Measurements from ENCODE around the gene VAV1. TPM values are rescaled to one million over a fixed set of nuclear protein-coding genes. Genes with fewer than 3 reads are reported as not detected.
"Not testable (repeated sequence)": the region's sequence is repeated elsewhere in the genome, so short reads cannot be mapped to it uniquely, and the experiment has no call there.

The VAV1 gene
- total RNA-seq, 1 donor from 2014 or later, result 0.82 TPM

DNA sequence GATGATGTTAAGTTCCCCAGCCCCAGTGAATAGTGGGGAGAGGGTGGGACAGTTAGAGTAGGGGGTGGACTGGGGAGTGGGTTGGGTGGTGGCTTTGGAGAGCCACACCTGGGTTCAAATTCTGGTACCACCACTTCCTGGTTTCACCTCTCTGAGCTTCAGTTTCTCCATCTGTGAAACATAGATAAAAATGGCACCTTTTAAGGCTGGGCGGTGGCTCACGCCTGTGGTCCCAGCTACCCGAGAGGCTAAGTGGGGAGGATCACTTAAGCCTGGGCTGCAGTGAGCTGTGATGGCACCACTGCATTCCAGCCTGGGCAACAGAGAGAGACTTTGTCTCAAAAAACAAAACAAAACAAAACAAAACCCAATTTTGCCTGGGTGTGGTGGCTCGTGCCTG is 5.9 kb downstream of the VAV1 start:
- FAIRE-seq, result no peak
- no peak for DNase-seq (ENCODE audit: low spot score in 2 of 2)

DNA sequence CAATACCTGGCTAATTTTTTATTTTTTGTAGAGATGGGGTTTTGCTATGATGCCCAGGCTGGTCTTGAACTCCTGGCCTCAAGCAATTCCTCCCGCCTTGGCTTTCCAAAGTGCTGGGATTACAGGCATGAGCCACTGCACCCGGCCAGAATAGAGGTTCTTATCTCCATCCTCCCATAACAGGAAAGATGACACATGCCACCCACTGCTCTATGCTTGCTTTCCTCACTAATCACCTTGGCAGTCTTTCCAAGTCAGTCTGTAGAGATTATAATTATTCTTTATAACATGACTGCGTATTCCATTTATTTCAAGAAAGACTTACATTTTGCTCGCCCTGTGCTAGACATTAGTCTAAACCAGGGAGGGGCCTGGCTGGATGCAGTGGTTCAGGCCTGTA is 6.7 kb downstream of the VAV1 start:
- no peak for DNase-seq (ENCODE audit: low spot score in 2 of 2)
- no peak for FAIRE-seq

DNA sequence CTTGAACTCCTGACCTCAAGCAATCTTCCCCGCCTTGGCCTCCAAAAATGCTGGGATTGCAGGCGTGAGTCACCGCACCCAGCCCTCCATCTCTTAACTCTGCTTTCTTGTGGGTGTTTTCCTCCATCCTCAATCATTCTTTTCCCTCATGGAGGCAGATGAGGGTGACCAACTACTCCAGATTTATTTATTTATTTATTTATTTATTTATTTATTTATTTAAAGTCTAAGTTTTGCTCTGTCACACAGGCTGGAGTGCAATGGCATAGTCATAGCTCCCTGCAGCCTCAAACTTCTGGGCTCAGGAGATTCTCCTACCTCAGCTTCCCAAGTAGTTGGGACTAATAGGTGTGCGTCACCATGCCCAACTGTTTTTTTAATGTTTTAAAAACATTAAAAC is 14.9 kb downstream of the VAV1 start:
- no peak for DNase-seq (ENCODE audit: low spot score in 2 of 2)
- no peak for FAIRE-seq

DNA sequence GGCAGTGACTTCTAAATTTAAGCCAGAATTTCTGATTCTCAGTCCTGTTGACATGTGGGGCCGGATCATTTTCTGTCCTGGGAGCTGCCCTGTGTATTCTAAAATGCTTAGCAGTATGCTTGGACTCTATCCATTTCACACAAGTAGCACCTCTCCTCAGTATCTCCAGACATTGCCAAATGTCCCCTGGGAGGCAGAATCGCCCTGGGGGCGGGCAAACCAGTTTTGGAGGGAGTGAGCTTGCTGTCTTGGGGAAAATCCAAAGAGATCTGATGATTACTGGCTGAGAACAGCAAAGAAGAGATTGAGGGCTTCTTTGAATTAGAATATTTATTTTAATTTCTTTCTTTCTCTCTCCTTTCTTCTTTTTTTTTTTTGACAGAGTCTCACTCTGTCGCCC is 16.4 kb downstream of the VAV1 start:
- DNase-seq (ENCODE audit: low spot score in 2 of 2), result no peak
- FAIRE-seq, result no peak

DNA sequence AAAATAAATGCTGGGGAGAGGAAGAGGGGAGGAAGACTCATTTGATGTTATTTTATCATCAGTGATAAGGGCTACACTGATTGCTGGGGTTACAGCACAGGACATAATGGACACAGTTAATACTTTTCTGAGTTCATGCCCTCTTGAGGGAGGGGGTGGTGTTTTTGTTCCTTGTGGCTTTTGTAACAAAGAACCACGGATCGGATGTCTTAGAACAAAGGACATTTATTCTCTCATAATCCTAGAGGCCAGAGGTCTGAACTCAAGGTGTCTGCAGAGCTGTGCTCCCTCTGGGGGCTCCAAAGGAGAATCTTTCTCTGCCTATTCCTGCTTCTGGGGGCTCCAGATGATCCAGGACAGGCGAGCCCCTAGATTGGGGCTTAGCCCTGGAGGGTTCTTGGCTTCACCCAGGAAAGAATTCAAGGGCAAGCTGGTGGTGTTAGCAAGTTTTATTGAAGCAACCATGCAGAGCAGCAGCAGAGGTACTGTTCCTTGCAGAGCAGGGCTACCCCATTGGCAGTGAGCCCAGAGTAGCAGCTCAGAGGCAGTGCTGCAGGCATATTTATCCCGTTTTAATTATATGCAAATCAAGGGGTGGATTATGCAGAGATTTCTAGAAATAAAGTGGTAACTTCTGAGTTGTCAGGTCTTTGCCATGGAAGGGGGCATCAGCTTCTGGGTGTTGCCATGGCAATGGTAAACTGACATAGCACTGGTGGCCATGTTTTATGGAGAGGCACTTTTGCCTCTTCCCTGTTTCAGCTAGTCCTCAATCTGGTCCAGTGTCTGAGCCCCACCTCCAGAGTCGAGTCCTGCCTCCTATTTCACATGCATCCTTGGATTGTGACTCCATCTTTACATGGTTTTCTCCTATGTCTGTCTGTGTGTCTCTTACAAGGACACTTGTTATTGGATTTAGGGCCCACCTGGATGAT is 18.0 kb downstream of the VAV1 start:
- DNase-seq (ENCODE audit: low spot score in 2 of 2), result no peak
- no peak for FAIRE-seq

DNA sequence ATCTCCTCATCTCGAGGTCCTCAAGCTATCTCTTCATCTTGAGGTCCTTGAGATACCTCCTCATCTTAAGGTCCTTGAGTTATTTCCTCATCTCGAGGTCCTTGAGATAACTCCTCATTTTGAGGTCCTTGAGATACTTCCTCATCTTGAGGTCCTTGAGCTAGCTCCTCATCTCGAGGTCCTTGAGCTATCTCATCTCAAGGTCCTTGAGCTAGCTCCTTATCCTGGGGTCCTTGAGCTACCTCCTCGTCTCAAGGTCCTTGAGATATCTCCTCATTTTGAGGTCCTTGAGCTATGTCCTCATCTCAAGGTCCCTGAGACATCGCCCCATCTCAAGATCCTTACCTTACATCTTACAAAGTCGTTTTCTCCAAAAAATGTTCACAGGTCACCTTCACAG is 18.7 kb downstream of the VAV1 start:
- DNase-seq (ENCODE audit: low spot score in 2 of 2), result no peak
- no peak for FAIRE-seq

DNA sequence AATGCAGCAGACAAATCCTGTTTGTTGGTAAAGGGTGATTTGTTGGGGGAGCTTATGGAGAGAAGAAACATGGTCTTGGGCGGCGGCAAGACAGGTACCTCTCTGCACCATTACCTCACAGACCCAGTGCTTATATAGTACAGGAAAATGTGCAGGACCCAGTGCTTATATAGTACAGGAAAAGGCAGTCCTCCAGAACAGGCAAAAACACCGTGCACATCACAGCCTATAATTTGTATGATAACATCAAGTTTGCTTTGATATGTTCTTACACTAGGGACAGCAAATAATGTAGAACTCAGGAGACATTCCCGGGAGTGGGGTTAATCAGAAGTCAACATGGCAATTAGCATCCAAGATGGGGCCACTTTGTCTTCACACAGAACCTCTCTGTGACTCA is 20.9 kb downstream of the VAV1 start:
- no peak for DNase-seq (ENCODE audit: low spot score in 2 of 2)
- FAIRE-seq, result no peak

DNA sequence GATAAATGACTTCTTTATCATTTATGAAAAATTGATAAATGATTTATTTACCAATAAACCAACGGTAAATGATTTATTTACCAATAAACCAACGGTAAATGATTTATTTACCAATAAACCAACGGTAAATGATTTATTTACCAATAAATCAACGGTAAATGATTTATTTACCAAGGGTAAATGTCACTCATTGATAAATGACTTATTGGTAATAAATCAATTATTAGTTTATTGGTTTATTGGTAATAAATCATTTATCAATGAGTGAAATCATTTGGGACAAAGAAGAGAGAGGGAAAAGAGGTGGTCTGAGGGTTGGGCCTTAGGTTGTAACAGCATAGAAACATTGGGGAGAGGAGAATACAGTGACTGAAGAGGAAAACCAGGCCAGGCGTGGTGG is 21.5 kb downstream of the VAV1 start:
- FAIRE-seq, result peak; percentile 36
- no peak for DNase-seq (ENCODE audit: low spot score in 2 of 2)

DNA sequence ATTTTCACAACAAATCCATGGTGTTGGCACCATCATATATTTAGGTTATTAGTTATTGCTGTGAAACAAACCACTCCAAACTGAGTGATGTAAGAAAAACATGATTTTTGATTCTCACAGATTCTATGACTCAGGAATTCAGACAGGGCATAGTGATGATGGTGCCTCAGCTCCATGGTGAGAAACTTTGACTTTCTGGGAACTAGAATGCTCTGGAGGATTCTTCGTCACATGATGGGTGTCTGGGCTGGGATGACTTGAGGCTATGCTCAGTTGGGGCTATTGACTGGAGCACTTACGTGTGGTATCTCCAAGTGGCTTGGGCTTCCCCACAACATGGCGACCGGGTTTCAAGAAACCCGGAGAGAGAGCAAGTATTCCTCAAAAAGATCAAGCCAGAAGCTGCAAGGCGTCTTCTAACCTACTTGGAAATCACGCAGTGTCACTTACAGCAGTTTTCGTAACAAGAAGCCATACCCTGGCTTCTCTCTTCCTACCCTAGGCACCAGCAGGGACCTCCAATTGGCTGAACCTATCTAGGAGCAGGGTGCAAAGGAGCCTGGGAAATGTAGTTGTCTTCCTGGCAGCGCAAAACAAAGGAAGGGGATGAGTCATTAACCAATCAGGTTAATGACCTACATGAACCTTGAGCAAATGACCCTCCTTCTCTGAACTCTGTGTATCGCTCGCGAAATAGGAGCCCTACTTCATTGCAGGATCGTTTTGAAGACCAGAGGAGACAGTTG is 22.4 kb downstream of the VAV1 start:
- FAIRE-seq (no peak), DNase-seq (ENCODE audit: low spot score in 2 of 2) (no peak)

DNA sequence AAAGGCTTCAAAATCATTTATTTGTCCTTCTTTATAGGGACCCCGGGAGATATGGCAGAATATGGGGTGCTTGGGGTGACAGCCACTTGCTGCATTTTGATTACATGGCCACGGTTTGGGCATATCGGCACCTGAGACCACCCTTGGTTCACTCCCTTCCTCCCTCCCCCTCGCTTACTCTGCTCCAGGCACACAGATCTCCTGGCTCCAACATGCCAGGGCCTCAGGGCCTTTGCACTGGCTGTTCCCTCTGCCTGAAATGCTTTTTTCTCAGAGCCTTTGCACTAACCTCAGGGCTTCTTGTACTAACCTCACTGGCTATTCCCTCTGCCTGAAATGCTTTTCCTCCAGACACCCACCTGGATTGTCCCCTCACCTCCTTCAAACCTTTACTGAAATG is 23.8 kb downstream of the VAV1 start:
- FAIRE-seq (no peak), DNase-seq (ENCODE audit: low spot score in 2 of 2) (no peak)

DNA sequence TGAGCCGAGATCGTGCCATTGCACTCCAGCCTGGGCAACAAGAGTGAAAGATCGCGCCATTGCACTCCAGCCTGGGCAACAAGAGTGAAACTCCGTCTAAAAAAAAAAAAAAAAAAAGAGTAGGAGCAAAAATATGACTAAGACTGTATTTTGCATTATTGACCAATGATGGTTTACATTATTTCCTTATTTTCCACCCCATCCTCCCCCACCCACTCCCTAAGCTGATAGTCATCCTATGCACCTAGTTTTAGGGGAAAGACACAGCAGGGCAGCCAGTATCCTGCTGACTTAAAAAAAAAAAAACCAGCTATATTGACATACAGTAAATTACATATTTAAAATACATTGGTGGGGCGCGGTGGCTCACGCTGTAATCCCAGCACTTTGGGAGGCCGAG is 25.1 kb downstream of the VAV1 start:
- DNase-seq (ENCODE audit: low spot score in 2 of 2) (no peak), FAIRE-seq (no peak)

DNA sequence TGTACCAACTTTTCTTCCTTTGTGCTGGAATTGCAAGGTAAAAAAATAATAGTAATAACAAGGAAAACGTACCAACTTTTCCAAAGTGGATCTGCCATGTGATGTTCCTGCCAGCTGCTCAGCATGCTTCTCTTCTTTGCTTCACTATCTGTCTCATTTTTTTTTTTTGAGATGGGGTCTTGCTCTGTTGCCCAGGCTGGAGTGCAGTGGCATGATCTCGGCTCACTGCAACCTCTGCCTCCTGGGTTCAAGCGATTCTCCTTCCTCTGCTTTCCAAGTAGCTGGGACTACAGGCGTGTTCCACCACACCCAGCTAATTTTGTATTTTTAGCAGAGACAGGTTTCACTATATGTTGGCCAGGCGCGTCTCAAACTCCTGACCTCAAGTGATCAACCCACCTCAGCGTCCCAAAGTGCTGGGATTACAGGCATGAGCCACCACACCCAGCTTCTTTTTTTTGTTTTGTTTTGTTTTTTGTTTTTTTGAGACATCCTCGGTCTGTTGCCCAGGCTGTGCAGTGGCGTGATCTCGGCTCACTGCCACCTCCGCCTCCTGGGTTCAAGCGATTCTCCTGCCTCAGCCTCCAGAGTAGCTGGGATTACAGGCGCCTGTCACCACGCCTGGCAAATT is 27.8 kb downstream of the VAV1 start:
- not testable (repeated sequence) for FAIRE-seq; DNase-seq (ENCODE audit: low spot score in 2 of 2)

DNA sequence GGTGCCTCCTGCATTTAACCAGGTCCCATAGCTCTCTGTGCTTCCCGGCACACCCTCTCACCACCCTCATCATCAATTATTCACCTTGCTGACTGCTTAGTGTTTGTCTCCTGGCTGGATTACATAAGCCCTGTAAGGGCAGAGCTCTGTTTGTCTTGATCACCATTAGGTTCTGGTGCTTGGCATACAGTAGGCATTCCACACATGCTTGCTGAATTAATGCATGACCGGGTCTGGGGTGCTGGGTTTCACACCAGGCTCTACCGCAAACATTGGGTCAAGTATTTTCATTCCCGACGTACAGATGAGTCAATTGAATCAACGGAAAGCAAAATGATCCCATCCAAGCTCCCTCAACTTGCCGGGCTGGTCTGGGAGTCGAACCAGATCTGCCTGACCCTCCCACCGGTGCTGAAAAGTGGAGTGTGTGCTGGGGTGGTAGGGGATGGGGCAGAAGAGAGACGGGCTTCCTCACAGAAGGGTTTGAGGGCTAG is 28.5 kb downstream of the VAV1 start:
- no peak for DNase-seq (ENCODE audit: low spot score in 2 of 2)
- no peak for FAIRE-seq

DNA sequence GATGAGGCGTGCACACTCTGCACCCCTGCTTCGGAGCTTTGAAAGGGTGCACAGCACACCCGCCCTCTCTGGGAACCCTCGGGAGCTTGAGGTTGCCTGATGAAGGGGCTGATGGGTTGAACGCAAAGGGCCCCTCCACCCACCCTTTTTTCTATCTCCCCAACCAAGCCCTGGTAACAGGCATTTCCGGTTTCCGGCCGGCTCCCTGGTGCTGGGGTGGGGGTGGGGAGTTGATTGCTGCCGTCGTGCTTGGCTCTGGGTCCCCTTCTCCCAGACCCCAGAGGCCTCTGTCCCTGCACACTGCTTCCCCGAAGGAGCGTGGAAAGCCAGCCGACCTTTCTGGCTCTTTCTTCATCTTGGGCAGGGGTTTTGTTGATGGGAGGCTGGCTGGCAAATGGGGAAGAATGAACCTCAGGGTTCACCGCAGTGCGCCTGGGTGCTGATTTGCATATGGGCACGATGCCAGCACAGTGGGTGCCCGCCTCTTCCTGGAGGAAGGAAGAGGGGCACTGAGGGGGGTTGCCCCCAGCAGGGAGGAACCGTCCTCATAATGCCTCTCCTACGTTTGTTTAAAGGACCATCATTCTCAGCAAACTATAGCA is 29.1 kb downstream of the VAV1 start:
- FAIRE-seq (no peak), DNase-seq (ENCODE audit: low spot score in 2 of 2) (no peak)

DNA sequence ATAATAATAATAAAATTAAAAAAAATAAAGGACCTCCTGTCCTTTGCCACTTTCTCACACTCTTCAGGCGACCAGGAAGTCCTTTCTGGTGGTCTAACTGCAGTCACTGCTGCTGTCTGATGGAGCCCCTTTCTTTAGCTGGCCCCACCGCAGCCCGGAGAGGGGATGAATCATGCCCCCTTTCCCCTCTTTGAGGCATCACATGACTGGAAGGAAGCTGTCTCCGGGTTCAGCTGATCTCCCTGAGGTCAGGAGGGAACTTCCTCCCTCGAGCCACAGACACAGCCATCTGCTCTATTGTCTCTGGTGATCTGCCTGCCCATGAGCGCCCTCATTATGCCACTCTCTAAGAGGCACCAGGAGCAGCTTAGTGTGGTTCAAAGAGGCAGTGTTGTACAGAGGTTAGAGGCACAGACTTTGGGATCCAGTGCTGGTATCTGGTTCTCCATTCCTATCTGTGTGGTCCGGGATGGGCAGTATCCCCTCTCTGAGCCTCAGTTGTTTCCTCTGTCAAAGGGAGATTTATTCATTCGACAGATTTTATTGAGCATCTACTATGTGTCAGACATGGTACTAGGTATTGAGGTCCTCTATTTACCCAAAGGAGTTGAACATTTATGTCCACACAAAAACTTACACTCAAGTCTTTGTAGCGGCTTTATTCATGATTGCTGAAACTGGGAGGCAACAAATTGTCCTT is 30.0 kb downstream of the VAV1 start:
- no peak for DNase-seq (ENCODE audit: low spot score in 2 of 2)

DNA sequence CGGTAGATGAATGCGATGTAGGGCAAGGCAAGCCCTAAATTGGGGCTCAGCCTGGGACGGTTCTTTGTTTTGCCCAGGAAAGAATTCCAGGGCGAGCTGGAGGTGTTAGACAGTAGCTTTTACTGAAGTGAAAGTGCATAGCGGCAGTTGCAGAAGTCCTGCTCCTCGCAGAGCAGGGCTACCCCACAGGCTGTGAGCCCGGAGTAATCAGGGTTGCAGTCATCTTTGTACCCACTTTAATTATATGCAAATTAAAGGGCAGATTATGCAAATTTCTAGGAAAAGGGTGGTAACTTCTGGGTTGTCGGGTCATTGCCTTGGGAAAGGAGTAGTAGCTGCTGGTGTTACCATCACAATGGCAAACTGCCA is 30.5 kb downstream of the VAV1 start:
- DNase-seq (ENCODE audit: low spot score in 2 of 2) (no peak), FAIRE-seq (no peak)

More for the DNA sequence above, 30.0 kb downstream of the VAV1 start:
- no peak for FAIRE-seq

DNA sequence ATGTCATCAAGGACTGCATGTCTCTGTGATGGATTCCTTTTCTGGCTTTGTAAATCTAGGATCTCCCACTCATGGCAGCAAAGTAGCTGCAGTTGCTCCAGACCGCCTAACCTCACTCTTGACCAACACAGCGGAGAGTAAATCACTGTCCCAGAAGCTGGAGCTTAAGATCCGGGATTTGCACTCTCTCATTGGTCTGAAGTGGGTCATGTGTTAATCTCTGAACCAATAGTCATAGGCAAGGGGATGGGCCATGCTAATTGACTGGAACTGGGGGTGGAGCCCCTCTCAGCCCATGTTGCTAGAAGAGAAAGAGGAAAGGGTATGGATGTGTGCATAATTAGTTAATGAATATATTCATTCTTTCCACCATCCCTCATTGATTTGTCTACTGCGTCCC is 34.0 kb downstream of the VAV1 start:
- FAIRE-seq (no peak), DNase-seq (ENCODE audit: low spot score in 2 of 2) (no peak)

DNA sequence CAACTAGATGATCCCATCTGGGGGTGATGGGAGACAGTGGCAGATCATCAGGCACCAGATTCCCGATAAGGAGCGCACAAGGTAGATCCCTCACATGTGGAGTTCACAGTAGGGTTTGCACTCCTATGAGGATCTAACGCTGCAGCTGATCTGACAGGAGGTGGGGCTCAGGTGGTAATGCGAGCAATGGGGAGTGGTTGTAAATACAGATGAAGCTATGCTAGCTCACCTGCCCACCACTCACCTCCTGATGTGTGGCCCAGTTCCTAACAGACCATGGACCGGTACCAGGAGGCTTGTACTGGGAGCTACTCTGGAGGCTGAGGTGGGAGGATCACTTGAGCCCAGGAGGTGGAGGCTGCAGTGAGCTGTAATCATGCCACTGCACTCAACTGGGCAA is 34.8 kb downstream of the VAV1 start:
- FAIRE-seq, result no peak
- no peak for DNase-seq (ENCODE audit: low spot score in 2 of 2)

DNA sequence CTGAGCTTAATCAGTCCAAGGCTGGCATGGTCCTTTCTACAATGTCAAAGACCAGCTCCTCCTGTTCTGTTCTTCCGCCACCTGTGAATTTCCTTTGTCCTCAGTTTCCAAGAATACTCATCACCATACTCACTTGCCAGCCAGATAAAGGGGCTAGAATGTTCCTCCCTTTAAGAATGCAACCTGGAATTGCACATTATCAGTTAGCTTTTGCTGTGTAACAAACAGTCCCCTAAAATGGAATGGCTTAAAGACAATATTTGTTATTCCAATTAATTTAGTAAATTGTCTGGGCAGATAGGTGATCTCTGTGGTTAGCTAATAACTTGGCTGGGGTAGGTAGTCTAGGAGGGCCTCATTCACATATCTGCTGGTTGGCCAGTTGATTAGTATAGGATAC is 36.0 kb downstream of the VAV1 start:
- FAIRE-seq (no peak), DNase-seq (ENCODE audit: low spot score in 2 of 2) (no peak)

DNA sequence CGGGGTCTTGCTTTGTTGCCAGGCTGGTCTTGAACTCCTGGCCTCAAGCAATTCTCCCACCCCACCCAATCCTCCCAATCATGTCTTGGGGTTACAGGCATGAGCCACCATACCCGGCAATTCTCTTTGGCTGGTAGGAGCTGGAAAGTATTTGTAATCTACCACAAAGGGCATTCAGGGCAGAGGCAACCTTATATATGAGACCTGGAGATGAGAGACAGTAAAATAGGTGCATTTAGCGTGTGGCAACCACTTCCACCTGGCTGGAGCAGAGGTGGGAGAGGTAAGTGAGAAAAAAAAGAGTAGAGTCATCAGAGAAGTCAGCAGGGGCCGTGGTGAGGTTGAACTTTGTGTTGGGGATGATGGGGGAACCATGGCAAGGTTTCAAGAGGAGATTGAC is 36.8 kb downstream of the VAV1 start:
- FAIRE-seq (no peak), DNase-seq (ENCODE audit: low spot score in 2 of 2) (no peak)
